HG03439 (cell line): Measurements from ENCODE around the gene CACNA1C.

Experiments used
- ATAC-seq: cut with Tn5 transposase; IDR thresholded peaks from one replicate; pipeline ENCODE4 v1.9.1; 2021; ENCODE audit warnings: mild to moderate bottlenecking, moderate library complexity; ENCODE audit not compliant: unreplicated experiment

Gene CACNA1C

GRCh38 chr12:2288875-2289274, 236.1 kb downstream of the CACNA1C start:
- no peak for ATAC-seq

- ATAC-seq, result no peak
Observed at GRCh38 chr12:2289525-2289924, 236.7 kb downstream of the CACNA1C start.

- no peak for ATAC-seq
Observed at GRCh38 chr12:2290091-2290490, 237.3 kb downstream of the CACNA1C start.

- no peak for ATAC-seq
Observed at GRCh38 chr12:2290516-2291065, 237.8 kb downstream of the CACNA1C start.

- ATAC-seq, result no peak
Observed at GRCh38 chr12:2291182-2291832, 238.5 kb downstream of the CACNA1C start.

GRCh38 chr12:2291947-2292346, 239.2 kb downstream of the CACNA1C start:
- no peak for ATAC-seq

GRCh38 chr12:2292560-2292959, 239.8 kb downstream of the CACNA1C start:
- no peak for ATAC-seq

- no peak for ATAC-seq
Observed at GRCh38 chr12:2294651-2295475, 242.1 kb downstream of the CACNA1C start.

- ATAC-seq, result no peak
Observed at GRCh38 chr12:2295941-2296461, 243.2 kb downstream of the CACNA1C start.

GRCh38 chr12:2297004-2297403, 244.2 kb downstream of the CACNA1C start:
- ATAC-seq, result no peak

GRCh38 chr12:2297658-2298057, 244.9 kb downstream of the CACNA1C start:
- ATAC-seq, result no peak

- ATAC-seq, result no peak
Observed at GRCh38 chr12:2298556-2299200, 245.9 kb downstream of the CACNA1C start.

- ATAC-seq, result no peak
Observed at GRCh38 chr12:2299206-2299605, 246.4 kb downstream of the CACNA1C start.

- ATAC-seq, result no peak
Observed at GRCh38 chr12:2300168-2300567, 247.4 kb downstream of the CACNA1C start.

- ATAC-seq, result no peak
Observed at GRCh38 chr12:2300886-2301285, 248.1 kb downstream of the CACNA1C start.

- no peak for ATAC-seq
Observed at GRCh38 chr12:2301531-2302461, 249.0 kb downstream of the CACNA1C start.

GRCh38 chr12:2302711-2303580, 250.2 kb downstream of the CACNA1C start:
- no peak for ATAC-seq

GRCh38 chr12:2304223-2304622, 251.4 kb downstream of the CACNA1C start:
- ATAC-seq, result no peak

GRCh38 chr12:2306012-2306411, 253.2 kb downstream of the CACNA1C start:
- no peak for ATAC-seq
